Mesendoderm (in vitro differentiated cells): Measurements from ENCODE around the gene TUB.

Experiments used
- DNase-seq: peaks from one replicate; pipeline ENCODE4 v3.0.0; 2013
- H2AK5ac ChIP-seq: 2 replicates; pipeline ENCODE4 v1.6.1; 2013; ENCODE audit warnings: low read length, inconsistent platforms
- H2BK120ac ChIP-seq: 2 replicates; pipeline ENCODE4 v1.6.1; 2013; ENCODE audit warnings: low read depth, mild to moderate bottlenecking, low read length, moderate library complexity, mixed read lengths
- H2BK15ac ChIP-seq: replicated peaks from 2 replicates; pipeline ENCODE4 v1.6.1; 2013; ENCODE audit warnings: low read depth, mild to moderate bottlenecking, moderate library complexity
- H2BK5ac ChIP-seq: 2 replicates; pipeline ENCODE4 v1.6.1; 2013; ENCODE audit warnings: low read length, inconsistent platforms
- H3K18ac ChIP-seq: 2 replicates; pipeline ENCODE4 v1.6.1; 2013; ENCODE audit warnings: mild to moderate bottlenecking, low read length, mixed read lengths
- H3K23ac ChIP-seq: one replicate; pipeline ENCODE4 v1.6.1; 2013; ENCODE audit warnings: low read length
- H3K27ac ChIP-seq: 2 replicates; pipeline ENCODE4 v1.5.1; 2013; ENCODE audit warnings: low read depth, mild to moderate bottlenecking, inconsistent platforms, low read length, moderate library complexity
- H3K27me3 ChIP-seq: 2 replicates; pipeline ENCODE4 v1.6.1; 2013; ENCODE audit warnings: low read length, control low read depth, mild to moderate bottlenecking, inconsistent platforms; ENCODE audit not compliant: insufficient read depth, poor library complexity
- H3K36me3 ChIP-seq: 2 replicates; pipeline ENCODE4 v1.6.1; 2013; ENCODE audit warnings: low read length, inconsistent platforms; ENCODE audit not compliant: control insufficient read depth, insufficient read depth
- H3K4ac ChIP-seq: one replicate; pipeline ENCODE4 v1.6.1; 2013; ENCODE audit warnings: low read depth, mild to moderate bottlenecking, low read length, moderate library complexity
- H3K4me1 ChIP-seq: 2 replicates; pipeline ENCODE4 v1.6.1; 2013; ENCODE audit warnings: low read depth, low read length, inconsistent platforms; ENCODE audit not compliant: control insufficient read depth
- H3K4me2 ChIP-seq: 2 replicates; pipeline ENCODE4 v1.6.1; 2013; ENCODE audit warnings: low read length
- H3K4me3 ChIP-seq: 2 replicates; pipeline ENCODE4 v1.5.1; 2013; ENCODE audit warnings: mild to moderate bottlenecking, low read length
- H3K56ac ChIP-seq: one replicate; pipeline ENCODE4 v1.6.1; 2013; ENCODE audit warnings: low read length
- H3K79me1 ChIP-seq: 2 replicates; pipeline ENCODE4 v1.6.1; 2013; ENCODE audit warnings: low read length, inconsistent platforms
- H3K79me2 ChIP-seq: 2 replicates; pipeline ENCODE4 v1.6.1; 2013; ENCODE audit warnings: mild to moderate bottlenecking, low read length; ENCODE audit not compliant: control insufficient read depth, insufficient read depth
- H3K9ac ChIP-seq: 2 replicates; pipeline ENCODE4 v1.6.1; 2013; ENCODE audit warnings: low read length, inconsistent platforms
- H4K5ac ChIP-seq: one replicate; pipeline ENCODE4 v1.6.1; 2013; ENCODE audit warnings: low read length
- H4K8ac ChIP-seq: one replicate; pipeline ENCODE4 v1.6.1; 2013; ENCODE audit warnings: low read depth, mild to moderate bottlenecking, control low read depth, low read length, moderate library complexity
- WGBS: extraction: QIAGEN DNeasy Blood & Tissue Kit; methylation state at CpG from one replicate; pipeline ENCODE4 v1.1.7; 2013; ENCODE audit warnings: low lambda C conversion rate, missing lambda C conversion rate; ENCODE audit not compliant: insufficient coverage; ENCODE audit errors: extremely low coverage; 5-methylcytosine and 5-hydroxymethylcytosine counted together

TUB gene

DNA sequence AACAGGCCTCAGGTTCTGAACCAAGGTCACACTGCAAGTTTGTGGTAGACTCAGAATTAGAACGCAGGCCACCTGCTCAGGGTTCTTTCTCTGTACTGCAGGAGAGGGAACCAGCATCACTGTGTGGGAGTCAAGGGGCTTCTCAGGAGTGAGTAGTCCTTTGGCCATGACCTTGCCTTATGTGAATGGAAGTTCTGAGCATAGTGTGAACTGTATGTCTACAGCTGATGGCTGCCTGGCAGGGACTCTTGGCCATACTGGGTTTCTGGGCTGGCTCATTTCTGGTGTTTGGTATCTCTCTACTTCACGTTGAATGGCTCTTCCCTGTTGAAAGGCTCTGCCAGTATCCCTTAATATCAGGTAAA lies 40.1 kb upstream of the TUB start:
- Histone ChIP-seq H3K23ac (no peak overlapping the region), H3K18ac (no peak overlapping the region), H3K9ac (no peak overlapping the region), H3K4me3 (no peak overlapping the region), H3K4ac (no peak overlapping the region), H4K8ac (no peak overlapping the region), H2BK15ac (no peak overlapping the region), H2BK120ac (no peak overlapping the region), H3K27ac (no peak overlapping the region), H3K79me2 (no peaks in the 10 kb centered on the region), H2AK5ac (no peak overlapping the region), H2BK5ac (no peak overlapping the region), H3K27me3 (no peaks in the 10 kb centered on the region), H3K36me3 (no peaks in the 10 kb centered on the region), H3K79me1 (no peaks in the 10 kb centered on the region), H4K5ac (no peak overlapping the region), H3K56ac (no peak overlapping the region), H3K4me1 (no peaks in the 10 kb centered on the region), H3K4me2 (no peak overlapping the region)
- WGBS: no CpG with 5 or more reads among the region's 2 CpGs
- no peak for DNase-seq

DNA sequence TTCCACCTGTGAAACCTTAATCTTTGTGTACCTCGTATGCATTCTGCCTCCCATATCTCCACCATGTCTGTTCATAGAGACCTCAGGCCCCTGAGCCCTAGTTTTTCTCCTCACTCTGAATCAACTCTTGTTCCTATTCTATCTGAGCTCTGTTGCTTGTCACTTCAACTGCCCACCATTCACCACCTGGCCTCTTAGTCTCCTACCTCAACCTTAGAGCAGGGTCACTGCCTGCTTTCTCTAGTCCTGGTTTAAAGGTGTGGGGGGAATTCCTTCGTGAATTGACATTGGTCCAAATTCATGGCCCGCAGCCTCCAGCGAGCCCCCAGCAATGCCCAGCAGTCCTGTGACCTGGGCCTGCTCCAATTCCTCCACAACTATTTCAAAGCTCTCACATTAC lies 39.4 kb upstream of the TUB start:
- Histone ChIP-seq H4K5ac (no peak overlapping the region), H3K4me1 (no peaks in the 10 kb centered on the region), H3K79me1 (no peaks in the 10 kb centered on the region), H2AK5ac (no peak overlapping the region), H3K27me3 (no peaks in the 10 kb centered on the region), H3K23ac (no peak overlapping the region), H2BK120ac (no peak overlapping the region), H3K36me3 (no peaks in the 10 kb centered on the region), H4K8ac (no peak overlapping the region), H3K79me2 (no peaks in the 10 kb centered on the region), H3K56ac (no peak overlapping the region), H2BK15ac (no peak overlapping the region), H3K4me2 (no peak overlapping the region), H3K9ac (no peak overlapping the region), H3K18ac (no peak overlapping the region), H3K27ac (no peak overlapping the region), H3K4me3 (no peak overlapping the region), H2BK5ac (no peak overlapping the region), H3K4ac (no peak overlapping the region)
- DNase-seq: no peak
- no CpG with 5 or more reads among the region's 4 CpGs for WGBS

DNA sequence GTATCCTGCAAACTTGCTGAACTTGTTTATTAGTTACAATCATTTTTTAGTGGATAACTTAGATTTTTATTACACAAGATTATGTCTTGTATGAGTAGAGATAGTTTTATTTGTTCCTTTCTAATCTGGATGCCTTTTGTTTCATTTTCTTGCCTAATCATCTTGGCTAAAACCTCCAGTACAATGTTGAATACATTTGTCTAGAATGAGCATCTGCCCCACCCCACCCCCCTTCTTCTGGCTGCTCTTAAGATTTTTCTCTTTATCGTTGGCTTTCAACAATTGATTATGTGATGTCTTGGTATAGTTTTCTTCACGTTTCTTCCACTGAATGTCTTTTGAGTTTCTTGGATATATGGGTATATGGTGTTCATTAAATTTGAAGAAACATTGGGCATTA lies 37.3 kb upstream of the TUB start:
- H4K8ac ChIP-seq: no peak overlapping the region
- H3K23ac ChIP-seq: no peak overlapping the region
- no peak overlapping the region for H3K18ac ChIP-seq
- no peak overlapping the region for H2BK5ac ChIP-seq
- no peaks in the 10 kb centered on the region for H3K36me3 ChIP-seq
- H3K9ac ChIP-seq: no peak overlapping the region
- H3K79me2 ChIP-seq: no peaks in the 10 kb centered on the region
- H3K79me1 ChIP-seq: no peaks in the 10 kb centered on the region
- H3K4me3 ChIP-seq: no peak overlapping the region
- no peak overlapping the region for H3K27ac ChIP-seq
- no peak overlapping the region for H4K5ac ChIP-seq
- H2AK5ac ChIP-seq: no peak overlapping the region
- no peak overlapping the region for H3K56ac ChIP-seq
- no peak overlapping the region for H3K4me2 ChIP-seq
- H3K27me3 ChIP-seq: no peaks in the 10 kb centered on the region
- no peak overlapping the region for H2BK15ac ChIP-seq
- WGBS: no CpG with 5 or more reads among the region's 2 CpGs
- H3K4ac ChIP-seq: no peak overlapping the region
- H2BK120ac ChIP-seq: no peak overlapping the region
- H3K4me1 ChIP-seq: no peaks in the 10 kb centered on the region
- no peak for DNase-seq

DNA sequence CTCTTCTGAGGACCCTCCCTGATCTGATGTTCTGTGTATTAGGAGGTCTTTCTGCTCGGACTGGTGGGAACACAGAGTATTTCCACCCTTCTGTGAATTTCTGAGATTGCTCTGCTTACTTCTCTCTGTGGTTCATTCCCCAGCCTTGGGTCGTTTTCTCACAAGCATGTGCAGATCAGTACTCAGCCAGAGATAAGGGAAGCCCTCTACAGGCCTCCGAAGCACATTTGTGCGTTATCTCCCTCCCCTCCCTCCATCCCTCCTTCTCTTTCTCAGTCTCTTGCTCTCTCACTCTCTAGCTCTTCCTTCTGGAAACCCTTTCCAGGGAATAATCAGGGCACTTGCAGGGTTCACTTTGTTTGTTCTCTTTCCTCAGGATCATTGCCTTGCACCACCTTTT lies 35.2 kb upstream of the TUB start:
- H2BK120ac ChIP-seq: no peak overlapping the region
- no peak overlapping the region for H2BK5ac ChIP-seq
- H3K79me2 ChIP-seq: no peaks in the 10 kb centered on the region
- no peak overlapping the region for H3K4me2 ChIP-seq
- WGBS: no CpG with 5 or more reads among the region's 4 CpGs
- H3K23ac ChIP-seq: no peak overlapping the region
- no peak overlapping the region for H2BK15ac ChIP-seq
- no peak overlapping the region for H3K27ac ChIP-seq
- no peaks in the 10 kb centered on the region for H3K36me3 ChIP-seq
- H3K79me1 ChIP-seq: no peaks in the 10 kb centered on the region
- no peak overlapping the region for H4K5ac ChIP-seq
- no peak overlapping the region for H3K18ac ChIP-seq
- no peak overlapping the region for H3K56ac ChIP-seq
- no peaks in the 10 kb centered on the region for H3K4me1 ChIP-seq
- H3K27me3 ChIP-seq: no peaks in the 10 kb centered on the region
- DNase-seq: peak; percentile 29
- H3K4me3 ChIP-seq: no peak overlapping the region
- no peak overlapping the region for H4K8ac ChIP-seq
- no peak overlapping the region for H3K9ac ChIP-seq
- no peak overlapping the region for H2AK5ac ChIP-seq
- no peak overlapping the region for H3K4ac ChIP-seq

DNA sequence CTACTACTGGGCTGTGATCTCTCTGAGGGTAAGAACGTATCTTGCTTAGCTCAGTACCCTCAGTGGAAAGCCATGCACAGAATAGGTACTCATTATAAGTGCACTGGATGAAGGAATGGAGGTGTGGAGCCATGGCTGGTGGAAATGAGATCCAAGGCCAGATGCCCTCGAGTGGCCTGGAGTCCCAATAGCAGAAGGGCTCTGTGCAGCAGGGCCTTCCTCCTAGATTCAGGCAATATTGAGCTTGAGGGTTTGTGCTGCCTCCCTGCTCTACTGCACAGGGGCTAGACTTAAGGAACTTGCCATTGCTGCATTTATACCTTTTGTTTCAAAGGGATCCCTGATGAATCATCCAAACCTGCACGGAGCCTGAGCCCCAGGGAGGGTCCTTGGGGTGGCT lies 33.6 kb upstream of the TUB start:
- H3K36me3 ChIP-seq: no peaks in the 10 kb centered on the region
- no peaks in the 10 kb centered on the region for H3K4me1 ChIP-seq
- H3K27me3 ChIP-seq: no peaks in the 10 kb centered on the region
- H3K4ac ChIP-seq: no peak overlapping the region
- no peak overlapping the region for H3K9ac ChIP-seq
- H3K79me1 ChIP-seq: no peaks in the 10 kb centered on the region
- no peak overlapping the region for H3K18ac ChIP-seq
- H3K4me3 ChIP-seq: no peak overlapping the region
- H3K27ac ChIP-seq: no peak overlapping the region
- no peak overlapping the region for H2BK120ac ChIP-seq
- no CpG with 5 or more reads among the region's 3 CpGs for WGBS
- no peak for DNase-seq
- H3K79me2 ChIP-seq: no peaks in the 10 kb centered on the region
- no peak overlapping the region for H4K8ac ChIP-seq
- no peak overlapping the region for H4K5ac ChIP-seq
- no peak overlapping the region for H2BK5ac ChIP-seq
- no peak overlapping the region for H3K4me2 ChIP-seq
- no peak overlapping the region for H2AK5ac ChIP-seq
- H3K23ac ChIP-seq: no peak overlapping the region
- H3K56ac ChIP-seq: no peak overlapping the region
- H2BK15ac ChIP-seq: no peak overlapping the region

DNA sequence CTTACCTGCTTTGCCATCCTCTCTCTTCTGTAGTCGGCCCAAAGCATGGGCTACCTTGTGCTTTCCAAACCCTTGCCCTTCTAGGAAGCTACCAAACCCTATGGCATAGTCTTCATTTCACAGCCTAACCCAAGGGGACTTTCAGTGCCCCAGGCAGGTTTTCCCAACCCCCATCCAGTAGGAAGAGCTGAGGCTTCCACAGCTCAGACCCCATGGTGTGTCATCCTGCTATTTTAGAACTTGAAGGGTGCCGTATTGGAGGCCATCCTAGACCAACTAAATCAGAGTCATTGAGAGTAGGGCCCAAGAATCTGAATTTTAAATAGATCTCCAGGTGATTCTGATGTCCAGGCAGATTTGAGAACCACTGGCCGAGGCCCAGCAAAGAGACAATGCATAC lies 31.9 kb upstream of the TUB start:
- Histone ChIP-seq H3K23ac (no peak overlapping the region), H3K4me3 (no peak overlapping the region), H3K79me2 (no peaks in the 10 kb centered on the region), H2BK120ac (no peak overlapping the region), H3K36me3 (no peaks in the 10 kb centered on the region), H2BK5ac (no peak overlapping the region), H3K56ac (no peak overlapping the region), H3K4me2 (no peak overlapping the region), H3K18ac (no peak overlapping the region), H4K5ac (no peak overlapping the region), H3K27ac (no peak overlapping the region), H2BK15ac (no peak overlapping the region), H3K4me1 (no peaks in the 10 kb centered on the region), H3K79me1 (no peaks in the 10 kb centered on the region), H3K9ac (no peak overlapping the region), H3K27me3 (no peaks in the 10 kb centered on the region), H4K8ac (no peak overlapping the region), H3K4ac (no peak overlapping the region), H2AK5ac (no peak overlapping the region)
- DNase-seq: no peak
- no CpG with 5 or more reads among the region's 3 CpGs for WGBS
